GM18951 (cell line): ENCODE results near the gene TNIP1.

Experiments
- POLR2A ChIP-seq: IDR thresholded peaks from 4 replicates; pipeline ENCODE4 v1.6.1; 2011; ENCODE audit warnings: mild to moderate bottlenecking; ENCODE audit not compliant: insufficient read length, insufficient read depth; ENCODE audit errors: extremely low read depth
- in situ Hi-C: fragments of 300-500 bp; cut with MboI; formaldehyde crosslinking; loops from one replicate; pipeline ENCODE4 v1.12.0; 2022; ENCODE audit warnings: low sequenced_read_pairs, mixed read lengths, inconsistent platforms; ENCODE audit not compliant: unreplicated experiment

Gene TNIP1

GRCh38 chr5:151085517-151086041 lies 4.7 kb upstream of the TNIP1 start:
- in situ Hi-C loops = no loop called here
- TF ChIP-seq POLR2A = peak; percentile 43

GRCh38 chr5:151084363-151084762 lies 3.5 kb upstream of the TNIP1 start:
- in situ Hi-C loops = no loop called here
- no peak for TF ChIP-seq POLR2A

GRCh38 chr5:151083081-151083676 lies 2.3 kb upstream of the TNIP1 start:
- in situ Hi-C loops = no loop called here
- TF ChIP-seq POLR2A = peak; percentile 33

- in situ Hi-C loops = no loop called here
These were observed 1.6 kb upstream of the TNIP1 start for GRCh38 chr5:151082282-151082902.

GRCh38 chr5:151081431-151082281 lies 822 bp upstream of the TNIP1 start:
- TF ChIP-seq POLR2A = no peak
- in situ Hi-C loops = no loop called here

More at GRCh38 chr5:151082282-151082902, 1.6 kb upstream of the TNIP1 start:
- no peak for TF ChIP-seq POLR2A

GRCh38 chr5:151079838-151080612 lies 809 bp downstream of the TNIP1 start:
- no peak for TF ChIP-seq POLR2A
- in situ Hi-C loops = no loop called here

DNA sequence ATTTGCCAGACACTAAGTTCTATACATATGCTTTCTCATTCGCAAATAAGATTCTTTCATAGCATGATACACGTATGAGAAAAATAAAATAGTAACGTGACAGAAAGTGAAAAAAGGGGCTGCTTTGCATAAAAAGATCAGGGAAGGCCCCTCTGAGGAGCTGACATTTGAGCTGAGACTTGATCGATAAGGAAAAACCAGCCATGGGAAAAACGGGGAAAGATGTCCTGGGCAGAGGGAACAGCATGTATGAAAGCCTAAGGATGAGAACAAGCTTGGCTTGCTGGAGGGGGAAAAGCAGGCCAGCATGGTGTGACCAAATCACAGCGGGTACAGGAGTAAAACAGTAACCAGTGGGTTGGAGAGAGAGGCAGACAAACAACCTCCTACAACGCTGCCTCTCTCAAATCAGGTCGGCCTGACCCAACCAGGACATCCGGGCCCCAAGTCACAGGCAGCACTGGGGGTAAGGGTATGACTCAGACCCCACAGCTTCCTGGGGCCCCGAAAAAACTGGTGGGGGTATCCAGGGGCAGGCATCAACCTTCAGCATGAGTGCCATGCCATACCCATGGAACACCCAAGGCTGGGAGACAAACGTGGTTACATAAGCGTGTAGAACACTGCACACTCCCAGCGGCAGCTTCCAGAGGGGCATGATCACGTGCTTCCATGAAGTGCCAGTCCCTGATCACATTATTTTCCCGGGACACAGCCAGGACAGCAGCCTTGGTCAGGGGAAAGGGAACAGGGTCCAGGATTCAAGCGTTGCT lies 2.2 kb downstream of the TNIP1 start:
- TF ChIP-seq POLR2A = peak; percentile 53
- in situ Hi-C loops = no loop called here

DNA sequence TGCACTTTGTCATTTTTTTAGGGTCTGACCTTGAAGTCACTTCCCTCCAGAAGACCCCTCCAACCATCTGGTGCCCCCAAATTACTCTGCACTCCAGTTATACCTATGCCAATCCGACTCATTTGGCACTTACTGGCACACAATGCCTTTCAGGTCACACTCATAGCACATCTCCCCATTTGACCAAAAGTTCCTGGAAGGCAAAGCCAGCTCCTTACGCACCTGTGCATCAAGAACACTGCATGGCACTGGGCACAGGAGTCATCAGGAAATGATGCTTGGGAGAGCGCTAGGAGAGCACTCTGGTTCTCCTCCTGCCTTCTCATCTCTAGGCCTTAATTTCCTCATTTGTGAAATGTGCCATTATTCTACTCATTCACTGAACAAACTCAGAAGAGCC lies 2.9 kb downstream of the TNIP1 start:
- no peak for TF ChIP-seq POLR2A
- in situ Hi-C loops = no loop called here

- no peak for TF ChIP-seq POLR2A
- in situ Hi-C loops = no loop called here
These were observed 3.4 kb downstream of the TNIP1 start for GRCh38 chr5:151077419-151077818.

DNA sequence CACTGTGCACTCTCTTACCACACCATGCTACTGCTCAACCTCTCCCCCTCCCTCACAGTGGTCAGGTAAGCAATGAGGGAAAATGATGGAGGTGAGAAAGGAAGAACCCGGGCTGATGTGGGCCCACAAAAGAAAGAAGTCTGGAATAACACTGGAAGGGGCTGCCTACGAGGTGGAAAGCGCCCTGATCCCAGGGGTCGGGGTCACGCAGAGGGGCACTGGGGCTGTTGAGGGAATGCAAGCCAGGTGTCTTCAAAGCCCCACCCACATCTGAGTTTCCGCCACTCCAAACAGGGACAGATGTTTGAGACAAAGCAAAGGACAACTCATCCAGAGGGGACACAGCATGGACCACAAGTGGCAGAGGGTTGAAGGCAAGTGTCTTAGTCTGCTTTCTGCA lies 4.2 kb downstream of the TNIP1 start:
- in situ Hi-C loops = no loop called here
- no peak for TF ChIP-seq POLR2A

DNA sequence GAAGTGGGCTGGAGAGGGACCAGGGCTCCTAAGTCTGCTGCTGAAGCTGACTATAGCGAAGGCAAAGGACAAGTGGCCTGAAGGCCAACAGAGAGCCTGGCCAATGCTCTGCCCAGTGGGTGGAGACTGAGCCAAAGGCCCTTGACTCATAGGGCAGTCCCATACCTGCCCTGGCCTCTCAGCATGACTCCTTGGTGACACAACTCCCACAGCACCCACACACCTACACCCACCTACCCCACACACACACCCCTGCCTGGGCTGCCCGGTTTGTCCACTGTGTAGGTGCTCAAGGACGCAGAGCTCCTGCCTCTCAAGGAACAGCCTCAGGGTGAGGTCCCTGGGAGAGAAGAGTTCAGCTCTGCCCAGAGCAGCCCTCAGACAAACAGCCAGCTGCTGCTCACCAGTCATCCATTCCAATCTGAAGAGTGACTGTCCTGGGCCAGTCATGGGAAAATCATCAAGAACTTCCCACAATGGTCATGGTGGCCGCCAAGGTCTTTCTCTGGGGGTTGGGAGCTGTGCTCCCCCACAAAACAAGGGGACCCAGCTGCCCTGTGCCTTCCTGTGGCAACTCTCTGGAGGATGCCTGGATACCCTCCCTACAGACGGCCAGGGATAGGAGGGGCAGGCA lies 5.0 kb downstream of the TNIP1 start:
- TF ChIP-seq POLR2A = no peak
- in situ Hi-C loops = no loop called here

GRCh38 chr5:151074557-151074956 lies 6.3 kb downstream of the TNIP1 start:
- no peak for TF ChIP-seq POLR2A
- in situ Hi-C loops = no loop called here
